Measurements from ENCODE around the gene TTBK1. TPM values are rescaled to one million over a fixed set of nuclear protein-coding genes. Genes with fewer than 3 reads are reported as not detected.

The TTBK1 gene
- total and polyA plus RNA-seq, 10 of the 15 experiments (the other 5 are each of a cell fraction or from before 2014, with no cell fraction given) = 0.05 to 0.27 TPM; not detected in 8

DNA sequence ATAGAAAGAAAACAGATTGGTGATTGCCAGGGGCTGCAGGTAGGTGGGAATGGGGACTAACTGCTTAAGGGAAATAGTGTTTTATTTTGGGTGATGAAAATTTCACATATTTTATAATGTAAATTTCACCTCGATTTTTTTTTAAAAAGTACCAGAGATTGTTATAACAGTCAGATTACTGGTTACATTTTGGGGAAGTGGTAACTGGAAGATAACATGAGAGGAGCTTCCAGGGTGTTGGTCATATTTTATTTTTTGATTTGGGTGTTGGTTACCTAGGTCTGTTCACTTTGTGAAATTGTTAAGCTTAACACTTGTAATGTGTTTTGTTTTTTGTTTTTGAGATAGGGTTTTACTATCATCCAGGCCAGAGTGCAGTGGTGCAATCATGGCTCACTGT lies 82.6 kb downstream of the TTBK1 start:
- RAD21 ChIA-PET (ENCODE audit: unreplicated experiment) = no interaction called here
- CTCF ChIA-PET = interaction anchor here (0.9 to 9.3 kb wide), 3 partner anchors 11 to 19 kb away, joined by 3 to 83 read pairs (median 7); partner anchors contain the start of gene CRIP3
- Histone ChIP-seq H3K4me1 (ENCODE audit: control insufficient read depth, insufficient read depth, low read length) (peaks cover 9% of the 10 kb centered on the region), H3K27me3 (replicated peaks in 1 of 2; ENCODE audit: control insufficient read depth in 2 of 2, insufficient read depth in 2 of 2, low read length in 1 of 2) (no peaks in the 10 kb centered on the region), H3K4me3 (no peak overlapping the region), H3K4me2 (ENCODE audit: control insufficient read depth, insufficient read depth) (no peak overlapping the region), H3K79me2 (ENCODE audit: control insufficient read depth, insufficient read depth, low read length) (no peaks in the 10 kb centered on the region), H3K36me3 (ENCODE audit: control insufficient read depth in 2 of 2, insufficient read depth in 2 of 2, low read length in 1 of 2) (peaks cover 0 to 7% of the 10 kb centered on the region in 2 experiments; a peak in 2 of 4 replicates), H3K27ac (ENCODE audit: control insufficient read depth, insufficient read depth) (no peak overlapping the region), H2AFZ (ENCODE audit: control insufficient read depth, low read depth, low read length) (no peak overlapping the region), H3K9me3 (replicated peaks; ENCODE audit: control insufficient read depth, insufficient read depth, low read length) (peaks cover 2% of the 10 kb centered on the region; the same call in 2 of the 3 replicates), H3K9ac (ENCODE audit: control insufficient read depth, insufficient read depth, low read length) (no peak overlapping the region), H4K20me1 (ENCODE audit: control insufficient read depth, insufficient read depth) (no peaks in the 10 kb centered on the region)
- intact Hi-C loops (cut with micrococcal nuclease; ENCODE audit: unreplicated experiment) (no loop called here), in situ Hi-C loops (cut with MboI) (no loop called here)
- SMC1A ChIA-PET (ENCODE audit: uncharacterized antibody, unreplicated experiment) = interaction anchor here (1.4 to 2.5 kb wide), 2 partner anchors 8 kb away, joined by 5 to 8 read pairs; no protein-coding TSS in a partner anchor
- no peak for ATAC-seq
- no peak for TF ChIP-seq RFX5 (IDR thresholded peaks at IDR 0.05; ENCODE audit: low read depth, low read length)
- peak; percentile 12; the same call in 1 of the 2 replicates for TF ChIP-seq SPI1 (IDR thresholded peaks at IDR 0.05; ENCODE audit: borderline replicate concordance, insufficient read depth, low read depth, low read length)
- BruUV-seq (replicated peaks) = no TSS peak
- FAIRE-seq = no peak
- no peak for DNase-seq (ENCODE audit: low read depth, low spot score)
- WGBS (ENCODE audit: insufficient coverage, insufficient replicate concordance, low lambda C conversion rate, missing lambda C conversion rate) = 5% methylated on average over 1 of the region's 1 CpG
- POLR2A ChIA-PET = interaction anchor here (0.7 kb wide), 1 partner anchor 18 kb away, joined by 3 read pairs; the partner anchor contains the start of gene CRIP3

DNA sequence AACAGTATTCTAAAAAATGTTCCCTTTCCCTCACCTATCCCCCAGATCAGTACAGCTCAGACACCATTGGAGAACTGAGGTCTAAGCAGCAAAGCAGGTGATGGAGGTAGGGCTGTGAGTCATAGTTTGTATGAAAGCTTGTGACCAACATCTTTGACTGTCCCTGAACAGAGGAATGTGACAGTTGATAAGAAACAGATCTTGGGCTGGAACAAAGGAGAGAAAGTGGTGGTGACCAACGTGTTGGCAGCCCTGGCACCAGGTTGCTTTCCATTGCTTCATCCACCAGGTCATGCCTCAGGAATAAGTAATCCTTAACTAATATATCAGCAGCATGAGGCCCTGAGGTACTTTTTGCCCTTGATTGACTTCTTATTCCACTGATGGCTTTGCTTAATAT lies 85.2 kb downstream of the TTBK1 start:
- intact Hi-C loops (cut with micrococcal nuclease; ENCODE audit: unreplicated experiment) (no loop called here), in situ Hi-C loops (cut with MboI) (no loop called here)
- Histone ChIP-seq H3K4me1 (ENCODE audit: control insufficient read depth, insufficient read depth, low read length) (no peaks in the 10 kb centered on the region), H3K4me3 (no peak overlapping the region), H3K36me3 (ENCODE audit: control insufficient read depth in 2 of 2, insufficient read depth in 2 of 2, low read length in 1 of 2) (peaks cover 0 to 7% of the 10 kb centered on the region in 2 experiments; a peak in 2 of 4 replicates), H2AFZ (ENCODE audit: control insufficient read depth, low read depth, low read length) (no peak overlapping the region), H3K27ac (ENCODE audit: control insufficient read depth, insufficient read depth) (no peak overlapping the region), H4K20me1 (ENCODE audit: control insufficient read depth, insufficient read depth) (no peaks in the 10 kb centered on the region), H3K9me3 (replicated peaks; ENCODE audit: control insufficient read depth, insufficient read depth, low read length) (peaks cover 2% of the 10 kb centered on the region; the same call in 2 of the 3 replicates), H3K79me2 (ENCODE audit: control insufficient read depth, insufficient read depth, low read length) (no peaks in the 10 kb centered on the region), H3K4me2 (ENCODE audit: control insufficient read depth, insufficient read depth) (no peak overlapping the region), H3K27me3 (replicated peaks in 1 of 2; ENCODE audit: control insufficient read depth in 2 of 2, insufficient read depth in 2 of 2, low read length in 1 of 2) (no peaks in the 10 kb centered on the region), H3K9ac (ENCODE audit: control insufficient read depth, insufficient read depth, low read length) (no peak overlapping the region)
- WGBS (ENCODE audit: insufficient coverage, insufficient replicate concordance, low lambda C conversion rate, missing lambda C conversion rate) = 17% methylated on average over 1 of the region's 1 CpG
- BruUV-seq (replicated peaks) = no TSS peak
- ChIA-PET RAD21 (ENCODE audit: unreplicated experiment) (no interaction called here), CTCF (interaction anchor here (0.7 to 9.3 kb wide), 5 partner anchors 8 to 69 kb away, joined by 3 to 83 read pairs (median 4); partner anchors contain the start of gene CRIP3), SMC1A (ENCODE audit: uncharacterized antibody, unreplicated experiment) (interaction anchor here (1.1 to 2.1 kb wide), 4 partner anchors 9 to 20 kb away, joined by 3 to 9 read pairs (median 5); partner anchors contain the start of gene CRIP3), POLR2A (interaction anchor here (1.2 to 1.9 kb wide), 3 partner anchors 10 to 12 kb away, joined by 4 to 5 read pairs (median 4); no protein-coding TSS in a partner anchor)
- no peak for FAIRE-seq
- DNase-seq (ENCODE audit: low read depth, low spot score) = no peak
- ATAC-seq = no peak
- TF ChIP-seq ATF7 (IDR thresholded peaks at IDR 0.05; ENCODE audit: low read depth) = no peak
- TF ChIP-seq, protein P1, sequence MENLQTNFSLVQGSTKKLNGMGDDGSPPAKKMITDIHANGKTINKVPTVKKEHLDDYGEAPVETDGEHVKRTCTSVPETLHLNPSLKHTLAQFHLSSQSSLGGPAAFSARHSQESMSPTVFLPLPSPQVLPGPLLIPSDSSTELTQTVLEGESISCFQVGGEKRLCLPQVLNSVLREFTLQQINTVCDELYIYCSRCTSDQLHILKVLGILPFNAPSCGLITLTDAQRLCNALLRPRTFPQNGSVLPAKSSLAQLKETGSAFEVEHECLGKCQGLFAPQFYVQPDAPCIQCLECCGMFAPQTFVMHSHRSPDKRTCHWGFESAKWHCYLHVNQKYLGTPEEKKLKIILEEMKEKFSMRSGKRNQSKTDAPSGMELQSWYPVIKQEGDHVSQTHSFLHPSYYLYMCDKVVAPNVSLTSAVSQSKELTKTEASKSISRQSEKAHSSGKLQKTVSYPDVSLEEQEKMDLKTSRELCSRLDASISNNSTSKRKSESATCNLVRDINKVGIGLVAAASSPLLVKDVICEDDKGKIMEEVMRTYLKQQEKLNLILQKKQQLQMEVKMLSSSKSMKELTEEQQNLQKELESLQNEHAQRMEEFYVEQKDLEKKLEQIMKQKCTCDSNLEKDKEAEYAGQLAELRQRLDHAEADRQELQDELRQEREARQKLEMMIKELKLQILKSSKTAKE (IDR thresholded peaks at IDR 0.05; ENCODE audit: low read depth, poor library complexity, severe bottlenecking) = no peak
- TF ChIP-seq NFXL1 (IDR thresholded peaks at IDR 0.05; ENCODE audit: borderline replicate concordance) = no peak
- TF ChIP-seq ETV6 (conservative IDR thresholded peaks at IDR 0.05 in 1 of 2, IDR thresholded peaks at IDR 0.05 in 1 of 2; ENCODE audit: borderline replicate concordance in 1 of 2, low read depth in 1 of 2) = no peak
- TF ChIP-seq, protein P2, sequence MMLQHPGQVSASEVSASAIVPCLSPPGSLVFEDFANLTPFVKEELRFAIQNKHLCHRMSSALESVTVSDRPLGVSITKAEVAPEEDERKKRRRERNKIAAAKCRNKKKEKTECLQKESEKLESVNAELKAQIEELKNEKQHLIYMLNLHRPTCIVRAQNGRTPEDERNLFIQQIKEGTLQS (IDR thresholded peaks at IDR 0.05; ENCODE audit: borderline replicate concordance, extremely low read depth, low read depth, low read length) = no peak
- no peak for TF ChIP-seq JUNB (IDR thresholded peaks at IDR 0.05)
- TF ChIP-seq CHD4 (IDR thresholded peaks at IDR 0.05) = no peak
- TF ChIP-seq, protein P3, sequence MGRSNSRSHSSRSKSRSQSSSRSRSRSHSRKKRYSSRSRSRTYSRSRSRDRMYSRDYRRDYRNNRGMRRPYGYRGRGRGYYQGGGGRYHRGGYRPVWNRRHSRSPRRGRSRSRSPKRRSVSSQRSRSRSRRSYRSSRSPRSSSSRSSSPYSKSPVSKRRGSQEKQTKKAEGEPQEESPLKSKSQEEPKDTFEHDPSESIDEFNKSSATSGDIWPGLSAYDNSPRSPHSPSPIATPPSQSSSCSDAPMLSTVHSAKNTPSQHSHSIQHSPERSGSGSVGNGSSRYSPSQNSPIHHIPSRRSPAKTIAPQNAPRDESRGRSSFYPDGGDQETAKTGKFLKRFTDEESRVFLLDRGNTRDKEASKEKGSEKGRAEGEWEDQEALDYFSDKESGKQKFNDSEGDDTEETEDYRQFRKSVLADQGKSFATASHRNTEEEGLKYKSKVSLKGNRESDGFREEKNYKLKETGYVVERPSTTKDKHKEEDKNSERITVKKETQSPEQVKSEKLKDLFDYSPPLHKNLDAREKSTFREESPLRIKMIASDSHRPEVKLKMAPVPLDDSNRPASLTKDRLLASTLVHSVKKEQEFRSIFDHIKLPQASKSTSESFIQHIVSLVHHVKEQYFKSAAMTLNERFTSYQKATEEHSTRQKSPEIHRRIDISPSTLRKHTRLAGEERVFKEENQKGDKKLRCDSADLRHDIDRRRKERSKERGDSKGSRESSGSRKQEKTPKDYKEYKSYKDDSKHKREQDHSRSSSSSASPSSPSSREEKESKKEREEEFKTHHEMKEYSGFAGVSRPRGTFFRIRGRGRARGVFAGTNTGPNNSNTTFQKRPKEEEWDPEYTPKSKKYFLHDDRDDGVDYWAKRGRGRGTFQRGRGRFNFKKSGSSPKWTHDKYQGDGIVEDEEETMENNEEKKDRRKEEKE (IDR thresholded peaks at IDR 0.05) = no peak

Measured in GM12878 (cell line).